T-cell (primary cell): Measurements from ENCODE around the gene P2RX3. TPM values are rescaled to one million over a fixed set of nuclear protein-coding genes. Genes with fewer than 3 reads are reported as not detected.

Source experiments
- ATAC-seq, 4 experiments: fragments of 200-7000 bp in 3 of 4; fragments of 150-1000 bp in 1 of 4; cut with Tn5 transposase; replicated peaks in 1 of 4; 1 replicate in 3 of 4; 2 replicates in 1 of 4; pipeline ENCODE4 v1.10.0; 2021; ENCODE audit warnings: moderate library complexity in 3 of 4, mild to moderate bottlenecking in 2 of 4, moderate number of reproducible peaks in 1 of 4
- CTCF ChIA-PET, 2 donors: fragments of 300-600 bp; sonication (Branson Sonifier 250); formaldehyde crosslinking; loops; one replicate each; lab custom pipeline; 2022; ENCODE audit warnings: antibody characterized with exemption in 2 of 2; lab: Charles Lee
- POLR2A ChIA-PET, 2 donors: fragments of 300-600 bp; sonication (Branson Sonifier 250); formaldehyde crosslinking; loops; one replicate each; lab custom pipeline; 2022; ENCODE audit warnings: antibody characterized with exemption in 2 of 2; lab: Charles Lee
- DNase-seq, 35 experiments: peaks; one replicate each; pipeline versions ENCODE4 v3.0.0 to v3.0.0-alpha.2; 2013 to 2023
- H3K27ac ChIP-seq: one replicate; pipeline ENCODE4 v1.5.1; 2013; ENCODE audit warnings: low read length
- H3K27me3 ChIP-seq, 2 experiments: replicated peaks in 1 of 2; 1 replicate in 1 of 2; 2 replicates in 1 of 2; pipeline versions ENCODE4 v1.6.1 to v1.7.0; 2013; ENCODE audit warnings: low read length in 1 of 2, mixed read lengths in 1 of 2; ENCODE audit not compliant: control insufficient read depth in 2 of 2, insufficient read depth in 2 of 2; ENCODE audit errors: extremely low read depth in 1 of 2
- H3K36me3 ChIP-seq, 2 donors: 1 replicate in 1 of 2; 2 replicates in 1 of 2; pipeline versions ENCODE4 v1.6.1 to v1.7.0; 2013; ENCODE audit warnings: low read length in 1 of 2; ENCODE audit not compliant: control insufficient read depth in 2 of 2, insufficient read depth in 1 of 2; ENCODE audit errors: extremely low read depth in 1 of 2
- H3K4me1 ChIP-seq, 2 experiments: 1 replicate in 1 of 2; 2 replicates in 1 of 2; pipeline versions ENCODE4 v1.6.1 to v1.7.0; 2013; ENCODE audit warnings: low read length in 2 of 2, mixed read lengths in 1 of 2; ENCODE audit not compliant: insufficient read depth in 2 of 2, control insufficient read depth in 1 of 2; ENCODE audit errors: extremely low read depth in 1 of 2
- H3K4me3 ChIP-seq, 2 donors: 1 replicate in 1 of 2; 2 replicates in 1 of 2; pipeline versions ENCODE4 v1.5.1 to v1.7.0; 2013; ENCODE audit warnings: mild to moderate bottlenecking in 2 of 2, low read length in 1 of 2, moderate library complexity in 1 of 2; ENCODE audit not compliant: control insufficient read depth in 1 of 2; ENCODE audit errors: extremely low read depth in 1 of 2
- H3K9me3 ChIP-seq: 2 replicates; pipeline ENCODE4 v1.7.0; 2013
- H3K27ac Mint-ChIP-seq, 2 donors: one replicate each; pipeline ENCODE4 v1.8.0; 2020 to 2021; ENCODE audit warnings: mild to moderate bottlenecking in 2 of 2, mixed read lengths in 2 of 2
- H3K27me3 Mint-ChIP-seq, 2 donors: one replicate each; pipeline ENCODE4 v1.8.0; 2021 to 2022; ENCODE audit warnings: mixed read lengths in 2 of 2
- H3K36me3 Mint-ChIP-seq: one replicate; pipeline ENCODE4 v1.8.0; 2021; ENCODE audit warnings: mixed read lengths
- H3K4me1 Mint-ChIP-seq, 3 donors: one replicate each; pipeline ENCODE4 v1.8.0; 2020 to 2022; ENCODE audit warnings: mixed read lengths in 3 of 3, mild to moderate bottlenecking in 1 of 3
- H3K4me3 Mint-ChIP-seq, 3 donors: one replicate each; pipeline ENCODE4 v1.8.0; 2020 to 2022; ENCODE audit warnings: mild to moderate bottlenecking in 3 of 3, mixed read lengths in 3 of 3, moderate library complexity in 3 of 3
- H3K9me3 Mint-ChIP-seq, 3 donors: one replicate each; pipeline ENCODE4 v1.8.0; 2020 to 2022; ENCODE audit warnings: mixed read lengths in 3 of 3
- whole genome bisulfite sequencing: methylation state at CpG from one replicate; pipeline ENCODE4 v1.1.5; 2013; ENCODE audit warnings: missing lambda C conversion rate; ENCODE audit not compliant: insufficient coverage; 5-methylcytosine and 5-hydroxymethylcytosine counted together
- total RNA-seq, 35 experiments: library from RNA in 6 of 35; stranded (reverse) in 6 of 35; fragments of 120-200 nt in 1 of 35; gene quantifications; one replicate each; pipeline versions ENCODE4 v1.2.1 to v1.2.4 and lab custom pipeline; 2013 to 2026

P2RX3 gene
- total RNA-seq, 5 donors from 2014 or later (not counting 1 experiment from before 2014, with no cell fraction given), result not detected

- peaks cover 71% of the 10 kb centered on the region for H3K36me3 Mint-ChIP-seq
- H3K4me3 Mint-ChIP-seq, result no peak overlapping the region
- no peaks in the 10 kb centered on the region for H3K9me3 Mint-ChIP-seq
- Histone ChIP-seq H3K27me3 (no peaks in the 10 kb centered on the region), H3K9me3 (no peaks in the 10 kb centered on the region), H3K36me3 (peaks cover 10 to 73% of the 10 kb centered on the region in 2 donors), H3K27ac (no peak overlapping the region), H3K4me1 (peaks cover 13 to 29% of the 10 kb centered on the region in 2 experiments), H3K4me3 (no peak overlapping the region)
- 77% methylated on average over 9 of the region's 9 CpGs for WGBS
- H3K4me1 Mint-ChIP-seq, result peaks cover 37 to 51% (median 51%) of the 10 kb centered on the region in 3 donors
- H3K27ac Mint-ChIP-seq, result peak overlapping the region in 1 of 2 donors; percentile 36
- ChIA-PET CTCF (interaction anchor here in 1 of 2 donors (0.6 kb wide), 1 partner anchor 130 kb away, joined by 4 read pairs; no protein-coding TSS in a partner anchor), POLR2A (no interaction called here)
- no peaks in the 10 kb centered on the region for H3K27me3 Mint-ChIP-seq
- ATAC-seq (no peak), DNase-seq (no peak)
Measured at GRCh38 chr11:57330029-57330428, 8.1 kb upstream of the P2RX3 start.

GRCh38 chr11:57331720-57332119 is 6.4 kb upstream of the P2RX3 start:
- Histone ChIP-seq H3K27me3 (no peaks in the 10 kb centered on the region), H3K36me3 (peaks cover 10 to 64% of the 10 kb centered on the region in 2 donors), H3K4me3 (no peak overlapping the region), H3K4me1 (peaks cover 9 to 24% of the 10 kb centered on the region in 2 experiments), H3K27ac (no peak overlapping the region), H3K9me3 (no peaks in the 10 kb centered on the region)
- ATAC-seq (no peak), DNase-seq (no peak)
- Mint-ChIP-seq H3K9me3 (no peaks in the 10 kb centered on the region), H3K36me3 (peaks cover 68% of the 10 kb centered on the region), H3K27me3 (no peaks in the 10 kb centered on the region), H3K4me1 (peaks cover 32 to 46% (median 46%) of the 10 kb centered on the region in 3 donors), H3K27ac (no peak overlapping the region), H3K4me3 (no peak overlapping the region)
- WGBS, result 98% methylated on average over 14 of the region's 14 CpGs
- ChIA-PET POLR2A (interaction anchor here (0.5 to 0.6 kb wide), 3 partner anchors 286 to 468 kb away, joined by 4 to 5 read pairs (median 5); no protein-coding TSS in a partner anchor), CTCF (interaction anchor here (0.6 kb wide), 3 partner anchors 14 to 126 kb away, joined by 3 to 14 read pairs (median 5); no protein-coding TSS in a partner anchor)

GRCh38 chr11:57332694-57333440 is 5.3 kb upstream of the P2RX3 start:
- ChIA-PET CTCF (no interaction called here), POLR2A (no interaction called here)
- ATAC-seq (no peak), DNase-seq (no peak)
- no peak overlapping the region for H3K27ac ChIP-seq
- H3K27me3 ChIP-seq, result no peaks in the 10 kb centered on the region
- H3K27ac Mint-ChIP-seq, result no peak overlapping the region
- no peaks in the 10 kb centered on the region for H3K9me3 Mint-ChIP-seq
- 99% methylated on average over 10 of the region's 11 CpGs for WGBS
- H3K36me3 ChIP-seq, result peaks cover 10 to 53% of the 10 kb centered on the region in 2 donors
- no peak overlapping the region for H3K4me3 ChIP-seq
- H3K27me3 Mint-ChIP-seq, result no peaks in the 10 kb centered on the region
- peaks cover 9 to 24% of the 10 kb centered on the region in 2 experiments for H3K4me1 ChIP-seq
- peaks cover 29 to 38% (median 36%) of the 10 kb centered on the region in 3 donors for H3K4me1 Mint-ChIP-seq
- H3K9me3 ChIP-seq, result no peaks in the 10 kb centered on the region
- peaks cover 56% of the 10 kb centered on the region for H3K36me3 Mint-ChIP-seq
- H3K4me3 Mint-ChIP-seq, result no peak overlapping the region

GRCh38 chr11:57335023-57335342 is 3.2 kb upstream of the P2RX3 start:
- Histone ChIP-seq H3K9me3 (no peaks in the 10 kb centered on the region), H3K4me3 (peak overlapping the region; percentile 62 to 73), H3K36me3 (peaks cover 6 to 32% of the 10 kb centered on the region in 2 donors), H3K27ac (peak overlapping the region; percentile 87), H3K4me1 (peaks cover 9 to 24% of the 10 kb centered on the region in 2 experiments), H3K27me3 (peaks cover 0 to under 1% of the 10 kb centered on the region in 2 experiments)
- peak overlapping the region; percentile 82 to 91 (median 88) for H3K4me3 Mint-ChIP-seq
- H3K4me1 Mint-ChIP-seq, result peaks cover 29 to 35% (median 30%) of the 10 kb centered on the region in 3 donors
- peak overlapping the region; percentile 92 to 93 for H3K27ac Mint-ChIP-seq
- no peak for DNase-seq
- H3K36me3 Mint-ChIP-seq, result peaks cover 40% of the 10 kb centered on the region
- no peaks in the 10 kb centered on the region for H3K9me3 Mint-ChIP-seq
- ChIA-PET CTCF (interaction anchor here (0.5 to 2.6 kb wide), 7 partner anchors 10 to 233 kb away, joined by 3 to 19 read pairs (median 5); partner anchors contain the start of genes TNKS1BP1 (in 1 of the 2) and UBE2L6 (in 1 of the 2)), POLR2A (interaction anchor here in 1 of 2 donors (2.3 kb wide), 1 partner anchor 10 kb away, joined by 10 read pairs; the partner anchor contains the start of gene TNKS1BP1)
- no peaks in the 10 kb centered on the region for H3K27me3 Mint-ChIP-seq
- 2% methylated on average over 7 of the region's 7 CpGs for WGBS
- ATAC-seq, result no peak

GRCh38 chr11:57335343-57336110 is 2.6 kb upstream of the P2RX3 start, which contains the start of gene SSRP1:
Gene SSRP1, minus strand, starts transcription at chr11:57335892. Its CDS starts 771 bp downstream, at chr11:57335121.
- POLR2A ChIA-PET, result interaction anchor here (0.6 to 2.3 kb wide), 3 partner anchors 10 to 1807 kb away, joined by 3 to 10 read pairs (median 6); partner anchors contain the start of genes FAM111A (in 1 of the 2) and TNKS1BP1 (in 1 of the 2)
- CTCF ChIA-PET, result interaction anchor here (0.6 to 2.6 kb wide), 7 partner anchors 10 to 232 kb away, joined by 3 to 19 read pairs (median 4); partner anchors contain the start of genes TNKS1BP1 (in 1 of the 2) and UBE2L6 (in 1 of the 2)
- Histone ChIP-seq H3K4me1 (peaks cover 9 to 24% of the 10 kb centered on the region in 2 experiments), H3K27me3 (peaks cover 0 to 6% of the 10 kb centered on the region in 2 experiments), H3K36me3 (peaks cover 6 to 26% of the 10 kb centered on the region in 2 donors), H3K9me3 (no peaks in the 10 kb centered on the region), H3K27ac (peak within 1 kb of the TSS; percentile 87), H3K4me3 (peak within 1 kb of the TSS; percentile 62 to 73)
- Mint-ChIP-seq H3K9me3 (no peaks in the 10 kb centered on the region), H3K27me3 (no peaks in the 10 kb centered on the region), H3K27ac (peak within 1 kb of the TSS; percentile 98 to 99), H3K4me3 (peak within 1 kb of the TSS; percentile 82 to 91 (median 88)), H3K36me3 (peaks cover 34% of the 10 kb centered on the region), H3K4me1 (peaks cover 29 to 33% (median 30%) of the 10 kb centered on the region in 3 donors)
- 0% methylated on average over 34 of the region's 69 CpGs for WGBS
- DNase-seq (peak; percentile 71 to 92 (median 85)), ATAC-seq (peak; percentile 98 to 99 (median 99))
